ENCODE data around the gene BRD7.

BRD7 gene

GRCh38 chr16:50313596-50314478 lies 55.0 kb downstream of the BRD7 start:
- no peak for DNase-seq (ENCODE audit: low read depth)
- H3K4me3 ChIP-seq (ENCODE audit: low read depth, low read length), result no peak overlapping the region
- no peak for TF ChIP-seq CTCF (IDR thresholded peaks at IDR 0.05; ENCODE audit: low read depth, low read length, missing control alignments)
- in situ Hi-C loops (cut with HindIII; ENCODE audit: low sequenced_read_pairs), result no loop called here

- H3K4me3 ChIP-seq (ENCODE audit: low read depth, low read length), result no peak overlapping the region
- in situ Hi-C loops (cut with HindIII; ENCODE audit: low sequenced_read_pairs), result no loop called here
- DNase-seq (ENCODE audit: low read depth), result no peak
- no peak for TF ChIP-seq CTCF (IDR thresholded peaks at IDR 0.05; ENCODE audit: low read depth, low read length, missing control alignments)
Measured at GRCh38 chr16:50311891-50312501, 56.8 kb downstream of the BRD7 start.

- no peak overlapping the region for H3K4me3 ChIP-seq (ENCODE audit: low read depth, low read length)
- TF ChIP-seq CTCF (IDR thresholded peaks at IDR 0.05; ENCODE audit: low read depth, low read length, missing control alignments), result no peak
- in situ Hi-C loops (cut with HindIII; ENCODE audit: low sequenced_read_pairs), result no loop called here
- no peak for DNase-seq (ENCODE audit: low read depth)
Measured at GRCh38 chr16:50311134-50311528, 57.7 kb downstream of the BRD7 start.

GRCh38 chr16:50310308-50311133 lies 58.3 kb downstream of the BRD7 start:
- H3K4me3 ChIP-seq (ENCODE audit: low read depth, low read length), result no peak overlapping the region
- TF ChIP-seq CTCF (IDR thresholded peaks at IDR 0.05; ENCODE audit: low read depth, low read length, missing control alignments), result no peak
- no peak for DNase-seq (ENCODE audit: low read depth)
- in situ Hi-C loops (cut with HindIII; ENCODE audit: low sequenced_read_pairs), result no loop called here

GRCh38 chr16:50309527-50310307 lies 59.1 kb downstream of the BRD7 start:
- TF ChIP-seq CTCF (IDR thresholded peaks at IDR 0.05; ENCODE audit: low read depth, low read length, missing control alignments), result no peak
- DNase-seq (ENCODE audit: low read depth), result no peak
- H3K4me3 ChIP-seq (ENCODE audit: low read depth, low read length), result no peak overlapping the region
- in situ Hi-C loops (cut with HindIII; ENCODE audit: low sequenced_read_pairs), result no loop called here

GRCh38 chr16:50309156-50309526 lies 59.6 kb downstream of the BRD7 start:
- DNase-seq (ENCODE audit: low read depth), result no peak
- no peak overlapping the region for H3K4me3 ChIP-seq (ENCODE audit: low read depth, low read length)
- no peak for TF ChIP-seq CTCF (IDR thresholded peaks at IDR 0.05; ENCODE audit: low read depth, low read length, missing control alignments)
- in situ Hi-C loops (cut with HindIII; ENCODE audit: low sequenced_read_pairs), result no loop called here

Measured in astrocyte of the cerebellum (primary cell).